ENCODE measurements around the gene HS6ST1.

The HS6ST1 gene

GRCh38 chr2:128264881-128265607, 53.6 kb downstream of the HS6ST1 start:
- DNase-seq (ENCODE audit: low spot score), result no peak
- TF ChIP-seq CTCF (IDR thresholded peaks at IDR 0.05; ENCODE audit: extremely low read depth, missing control alignments), result no peak

GRCh38 chr2:128263902-128264331, 54.8 kb downstream of the HS6ST1 start:
- no peak for TF ChIP-seq CTCF (IDR thresholded peaks at IDR 0.05; ENCODE audit: extremely low read depth, missing control alignments)
- no peak for DNase-seq (ENCODE audit: low spot score)

GRCh38 chr2:128262315-128263253, 56.1 kb downstream of the HS6ST1 start:
- DNase-seq (ENCODE audit: low spot score), result peak; percentile 7
- no peak for TF ChIP-seq CTCF (IDR thresholded peaks at IDR 0.05; ENCODE audit: extremely low read depth, missing control alignments)

GRCh38 chr2:128261245-128262128, 57.2 kb downstream of the HS6ST1 start:
- TF ChIP-seq CTCF (IDR thresholded peaks at IDR 0.05; ENCODE audit: extremely low read depth, missing control alignments), result no peak
- peak; percentile 4 for DNase-seq (ENCODE audit: low spot score)

GRCh38 chr2:128260239-128261138, 58.2 kb downstream of the HS6ST1 start:
- TF ChIP-seq CTCF (IDR thresholded peaks at IDR 0.05; ENCODE audit: extremely low read depth, missing control alignments), result no peak
- DNase-seq (ENCODE audit: low spot score), result no peak

GRCh38 chr2:128259585-128259984, 59.1 kb downstream of the HS6ST1 start:
- TF ChIP-seq CTCF (IDR thresholded peaks at IDR 0.05; ENCODE audit: extremely low read depth, missing control alignments), result no peak
- DNase-seq (ENCODE audit: low spot score), result no peak
